CD14-positive monocyte (primary cell): Measurements from ENCODE around the gene UBL3. TPM values are rescaled to one million over a fixed set of nuclear protein-coding genes. Genes with fewer than 3 reads are reported as not detected.

Experiments
- DNase-seq, 3 donors: peaks; one replicate each; pipeline ENCODE4 v3.0.0-alpha.2; 2011 to 2022
- H2AFZ ChIP-seq: 2 replicates; pipeline ENCODE4 v1.6.0; 2012; ENCODE audit warnings: mild to moderate bottlenecking, low read depth, low read length, inconsistent platforms; ENCODE audit not compliant: insufficient read depth, poor library complexity, severe bottlenecking
- H3K27ac ChIP-seq, 2 donors: 1 replicate in 1 of 2; 2 replicates in 1 of 2; pipeline ENCODE4 v1.5.1; 2012 to 2013; ENCODE audit warnings: low read length in 2 of 2, control low read depth in 1 of 2, inconsistent platforms in 1 of 2, low read depth in 1 of 2, mild to moderate bottlenecking in 1 of 2
- H3K27me3 ChIP-seq, 2 donors: one replicate each; pipeline versions ENCODE4 v1.6.0 to v1.6.1; 2011 to 2013; ENCODE audit warnings: low read length in 2 of 2; ENCODE audit not compliant: control insufficient read depth in 2 of 2, insufficient read depth in 2 of 2
- H3K36me3 ChIP-seq, 2 donors: replicated peaks in 1 of 2; 1 replicate in 1 of 2; 2 replicates in 1 of 2; pipeline versions ENCODE4 v1.5.1 to v1.6.1; 2012 to 2013; ENCODE audit warnings: low read length in 2 of 2, control low read depth in 1 of 2, inconsistent platforms in 1 of 2, mild to moderate bottlenecking in 1 of 2; ENCODE audit not compliant: insufficient read depth in 2 of 2, control insufficient read depth in 1 of 2
- H3K4me1 ChIP-seq, 2 donors: 1 replicate in 1 of 2; 2 replicates in 1 of 2; pipeline versions ENCODE4 v1.5.1 to v1.6.1; 2012 to 2013; ENCODE audit warnings: low read length in 2 of 2, control low read depth in 1 of 2, inconsistent platforms in 1 of 2, mild to moderate bottlenecking in 1 of 2, moderate library complexity in 1 of 2; ENCODE audit not compliant: insufficient read depth in 2 of 2, control insufficient read depth in 1 of 2
- H3K4me2 ChIP-seq: replicated peaks from 2 replicates; pipeline ENCODE3; 2012; ENCODE audit warnings: low read length, moderate library complexity, mild to moderate bottlenecking; ENCODE audit not compliant: poor library complexity, severe bottlenecking; ENCODE audit errors: extremely low read depth
- H3K4me3 ChIP-seq, 3 experiments: fragments of 200-600 bp in 1 of 3; sonication (generic) in 1 of 3; replicated peaks in 1 of 3; 1 replicate in 2 of 3; 2 replicates in 1 of 3; pipeline ENCODE4 v1.5.1; 2011 to 2013; ENCODE audit warnings: low read length in 3 of 3, mild to moderate bottlenecking in 3 of 3, control low read depth in 2 of 3, low read depth in 2 of 3, inconsistent platforms in 1 of 3, moderate library complexity in 1 of 3
- H3K79me2 ChIP-seq: 2 replicates; pipeline ENCODE4 v1.6.0; 2012; ENCODE audit warnings: mild to moderate bottlenecking, control low read depth, inconsistent platforms, low read length, moderate library complexity; ENCODE audit not compliant: insufficient read depth
- H3K9ac ChIP-seq: 2 replicates; pipeline ENCODE4 v1.6.0; 2017; ENCODE audit warnings: low read length, mild to moderate bottlenecking; ENCODE audit not compliant: insufficient read depth, poor library complexity, severe bottlenecking
- H3K9me3 ChIP-seq, 2 donors: replicated peaks in 1 of 2; 1 replicate in 1 of 2; 2 replicates in 1 of 2; pipeline versions ENCODE4 v1.5.1 to v1.6.1; 2012 to 2013; ENCODE audit warnings: low read length in 2 of 2, control low read depth in 1 of 2; ENCODE audit not compliant: control insufficient read depth in 1 of 2, insufficient read depth in 1 of 2
- H4K20me1 ChIP-seq: 2 replicates; pipeline ENCODE4 v1.6.0; 2012; ENCODE audit warnings: mild to moderate bottlenecking, low read length, control low read depth, moderate library complexity; ENCODE audit not compliant: insufficient read depth
- H3K27ac Mint-ChIP-seq, 7 donors: one replicate each; pipeline ENCODE4 v1.8.0; 2020; ENCODE audit warnings: mild to moderate bottlenecking in 7 of 7, mixed read lengths in 7 of 7, moderate library complexity in 6 of 7, inconsistent platforms in 2 of 7
- H3K27me3 Mint-ChIP-seq, 3 donors: one replicate each; pipeline ENCODE4 v1.8.0; 2021 to 2022; ENCODE audit warnings: low read depth in 3 of 3, mild to moderate bottlenecking in 3 of 3, mixed read lengths in 3 of 3, moderate library complexity in 3 of 3, inconsistent platforms in 1 of 3
- H3K36me3 Mint-ChIP-seq, 2 donors: one replicate each; pipeline ENCODE4 v1.8.0; 2020; ENCODE audit warnings: mixed read lengths in 2 of 2, inconsistent platforms in 1 of 2, mild to moderate bottlenecking in 1 of 2
- H3K4me1 Mint-ChIP-seq: one replicate; pipeline ENCODE4 v1.8.0; 2020; ENCODE audit warnings: mild to moderate bottlenecking, mixed read lengths
- H3K4me3 Mint-ChIP-seq, 2 donors: one replicate each; pipeline ENCODE4 v1.8.0; 2020; ENCODE audit warnings: mild to moderate bottlenecking in 2 of 2, mixed read lengths in 2 of 2, moderate library complexity in 1 of 2
- H3K9me3 Mint-ChIP-seq, 7 donors: one replicate each; pipeline ENCODE4 v1.8.0; 2020 to 2022; ENCODE audit warnings: mixed read lengths in 7 of 7, mild to moderate bottlenecking in 6 of 7, moderate library complexity in 6 of 7, inconsistent platforms in 2 of 7
- CTCF ChIP-seq: fragments of 200-600 bp; IDR thresholded peaks from one replicate; pipeline ENCODE4 v1.8.0; 2022; ENCODE audit warnings: antibody characterized with exemption, mild to moderate bottlenecking
- WGBS: methylation state at CpG from one replicate; pipeline ENCODE4 v1.1.5; 2013; ENCODE audit warnings: missing lambda C conversion rate; ENCODE audit not compliant: insufficient coverage; 5-methylcytosine and 5-hydroxymethylcytosine counted together
- intact Hi-C, 2 donors: fragments of 100-400 bp; cut with micrococcal nuclease; formaldehyde crosslinking; loops; one replicate each; pipeline versions ENCODE4 v1.15.0 to v1.15.1; 2023
- polyA plus RNA-seq, 3 donors: library from polyadenylated mRNA; depleted of rRNA in 1 of 3; unstranded in 2 of 3; stranded (reverse) in 1 of 3; fragments of 300-500 nt in 2 of 3; fragments of >200 nt in 1 of 3; fragmentation: Illumina TruSeq in 2 of 3; gene quantifications; 1 replicate in 2 of 3; 2 replicates in 1 of 3; pipeline ENCODE4 v1.2.3, GENCODE V29; 2012 to 2021

The UBL3 gene
- polyA plus RNA-seq, 3 donors = 13.0 to 32.3 (median 28.2) TPM

GRCh38 chr13:29737061-29737460 is 113.4 kb downstream of the UBL3 start:
- H4K20me1 ChIP-seq = no peaks in the 10 kb centered on the region
- Mint-ChIP-seq H3K27ac (no peak overlapping the region), H3K36me3 (no peaks in the 10 kb centered on the region), H3K4me3 (no peak overlapping the region), H3K27me3 (peaks cover 5 to 23% (median 18%) of the 10 kb centered on the region in 3 donors), H3K4me1 (no peaks in the 10 kb centered on the region), H3K9me3 (peaks cover 0 to 3% (median 0%) of the 10 kb centered on the region in 7 donors)
- H2AFZ ChIP-seq = no peak overlapping the region
- no peaks in the 10 kb centered on the region for H3K79me2 ChIP-seq
- H3K4me2 ChIP-seq = no peak overlapping the region
- no peaks in the 10 kb centered on the region for H3K9me3 ChIP-seq
- no peaks in the 10 kb centered on the region for H3K4me1 ChIP-seq
- DNase-seq = no peak
- H3K4me3 ChIP-seq = no peak overlapping the region
- no peak for TF ChIP-seq CTCF
- no peak overlapping the region for H3K27ac ChIP-seq
- intact Hi-C loops = no loop called here
- no peaks in the 10 kb centered on the region for H3K36me3 ChIP-seq
- no CpG with 5 or more reads among the region's 5 CpGs for WGBS
- no peak overlapping the region for H3K9ac ChIP-seq
- H3K27me3 ChIP-seq = peaks cover 0 to 1% of the 10 kb centered on the region in 2 donors

GRCh38 chr13:29733147-29733611 is 117.2 kb downstream of the UBL3 start:
- Mint-ChIP-seq H3K27ac (no peak overlapping the region), H3K4me3 (no peak overlapping the region), H3K4me1 (no peaks in the 10 kb centered on the region), H3K27me3 (peaks cover 17 to 33% (median 28%) of the 10 kb centered on the region in 3 donors), H3K36me3 (no peaks in the 10 kb centered on the region), H3K9me3 (peaks cover 0 to 2% (median 1%) of the 10 kb centered on the region in 7 donors)
- H3K27ac ChIP-seq = no peak overlapping the region
- 16% methylated on average over 5 of the region's 5 CpGs for WGBS
- H3K4me1 ChIP-seq = no peaks in the 10 kb centered on the region
- TF ChIP-seq CTCF = no peak
- no peaks in the 10 kb centered on the region for H3K79me2 ChIP-seq
- H3K9ac ChIP-seq = no peak overlapping the region
- H3K27me3 ChIP-seq = peaks cover 4 to 11% of the 10 kb centered on the region in 2 donors
- H3K9me3 ChIP-seq = no peaks in the 10 kb centered on the region
- DNase-seq = no peak
- no peaks in the 10 kb centered on the region for H4K20me1 ChIP-seq
- intact Hi-C loops = no loop called here
- no peak overlapping the region for H2AFZ ChIP-seq
- no peak overlapping the region for H3K4me3 ChIP-seq
- no peak overlapping the region for H3K4me2 ChIP-seq
- H3K36me3 ChIP-seq = no peaks in the 10 kb centered on the region
